Measurements from ENCODE around the gene SYCE3.

DNA sequence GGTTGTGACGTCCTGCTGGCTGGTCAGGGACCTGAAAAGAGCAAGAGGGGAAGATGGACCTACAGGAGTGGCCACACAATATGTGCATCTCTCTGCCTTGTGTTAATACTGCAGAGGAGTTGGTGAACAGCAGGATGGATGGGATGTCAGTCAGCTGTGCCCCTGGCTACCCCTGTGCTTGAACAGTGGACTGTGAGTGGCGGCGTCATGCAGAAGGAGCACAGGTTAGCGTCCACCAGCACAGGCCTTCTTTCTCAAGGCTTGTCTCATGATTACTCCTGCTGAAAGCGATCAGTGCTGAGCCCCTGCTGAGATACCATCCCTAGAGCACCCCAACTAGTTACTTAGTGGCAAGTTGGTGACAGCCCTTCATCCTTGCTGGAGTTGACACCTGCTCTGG is 23.7 kb upstream of the SYCE3 start:
- TF ChIP-seq YY1 (IDR thresholded peaks at IDR 0.05; ENCODE audit: insufficient read depth, insufficient read length) = no peak
- TF ChIP-seq ZNF274 (IDR thresholded peaks at IDR 0.05; ENCODE audit: low read depth, low read length) = no peak

All from NT2/D1 (cell line).